KMS-11 (cell line): Measurements from ENCODE around the gene STK25.

Source experiments
- H2AFZ ChIP-seq: fragments of 200-600 bp; sonication (generic); 2 replicates; pipeline ENCODE4 v1.6.1; 2016; ENCODE audit warnings: antibody characterized with exemption, mixed run types, low read depth
- H3K27ac ChIP-seq: fragments of 200-600 bp; sonication (generic); 2 replicates; pipeline ENCODE4 v1.6.1; 2016; ENCODE audit warnings: mild to moderate bottlenecking, mixed run types
- H3K27me3 ChIP-seq: fragments of 200-600 bp; sonication (generic); 2 replicates; pipeline ENCODE4 v1.6.1; 2017; ENCODE audit warnings: mild to moderate bottlenecking, low read depth, mixed run types, moderate library complexity; ENCODE audit not compliant: insufficient read depth
- H3K36me3 ChIP-seq: fragments of 200-600 bp; sonication (generic); 2 replicates; pipeline ENCODE4 v1.6.1; 2017; ENCODE audit warnings: mild to moderate bottlenecking, mixed run types; ENCODE audit not compliant: insufficient read depth
- H3K4me1 ChIP-seq: fragments of 200-600 bp; sonication (generic); 2 replicates; pipeline ENCODE4 v1.6.1; 2016; ENCODE audit warnings: mild to moderate bottlenecking, low read depth, mixed run types; ENCODE audit not compliant: poor library complexity, severe bottlenecking
- H3K4me2 ChIP-seq: fragments of 200-600 bp; sonication (generic); 2 replicates; pipeline ENCODE4 v1.7.0; 2016; ENCODE audit warnings: mild to moderate bottlenecking, mixed run types
- H3K4me3 ChIP-seq: fragments of 200-600 bp; sonication (generic); IDR thresholded peaks from 2 replicates; pipeline ENCODE4 v1.6.1; 2017; ENCODE audit warnings: low read depth, low read length, mixed read lengths; ENCODE audit not compliant: insufficient read depth
- H3K79me2 ChIP-seq: fragments of 200-600 bp; sonication (generic); 2 replicates; pipeline ENCODE4 v1.6.1; 2016; ENCODE audit warnings: low read depth, mixed run types; ENCODE audit not compliant: insufficient read depth
- H3K9ac ChIP-seq: fragments of 200-600 bp; sonication (generic); 2 replicates; pipeline ENCODE4 v1.6.1; 2016; ENCODE audit warnings: mild to moderate bottlenecking, mixed run types
- H4K20me1 ChIP-seq: fragments of 200-600 bp; sonication (generic); 2 replicates; pipeline ENCODE4 v1.6.1; 2016; ENCODE audit warnings: mild to moderate bottlenecking, mixed run types; ENCODE audit not compliant: insufficient read depth
- TF ChIP-seq, protein P1 (sequence below): fragments of 200-600 bp; sonication (generic); conservative IDR thresholded peaks from 2 replicates; pipeline ENCODE4 v1.6.1; 2017; ENCODE audit warnings: low read depth, mild to moderate bottlenecking, antibody characterized with exemption, low read length, moderate library complexity, mixed read lengths

The STK25 gene

GRCh38 chr2:241503776-241504392 lies 4.5 kb downstream of the STK25 start:
- Histone ChIP-seq H3K36me3 (no peaks in the 10 kb centered on the region), H4K20me1 (no peaks in the 10 kb centered on the region), H3K9ac (no peak overlapping the region), H3K79me2 (peaks cover 12% of the 10 kb centered on the region; the same call in 1 of the 2 replicates), H3K27ac (no peak overlapping the region), H3K27me3 (no peaks in the 10 kb centered on the region), H3K4me1 (peaks cover 2% of the 10 kb centered on the region), H2AFZ (no peak overlapping the region), H3K4me2 (no peak overlapping the region), H3K4me3 (no peak overlapping the region)
- TF ChIP-seq, protein P1, sequence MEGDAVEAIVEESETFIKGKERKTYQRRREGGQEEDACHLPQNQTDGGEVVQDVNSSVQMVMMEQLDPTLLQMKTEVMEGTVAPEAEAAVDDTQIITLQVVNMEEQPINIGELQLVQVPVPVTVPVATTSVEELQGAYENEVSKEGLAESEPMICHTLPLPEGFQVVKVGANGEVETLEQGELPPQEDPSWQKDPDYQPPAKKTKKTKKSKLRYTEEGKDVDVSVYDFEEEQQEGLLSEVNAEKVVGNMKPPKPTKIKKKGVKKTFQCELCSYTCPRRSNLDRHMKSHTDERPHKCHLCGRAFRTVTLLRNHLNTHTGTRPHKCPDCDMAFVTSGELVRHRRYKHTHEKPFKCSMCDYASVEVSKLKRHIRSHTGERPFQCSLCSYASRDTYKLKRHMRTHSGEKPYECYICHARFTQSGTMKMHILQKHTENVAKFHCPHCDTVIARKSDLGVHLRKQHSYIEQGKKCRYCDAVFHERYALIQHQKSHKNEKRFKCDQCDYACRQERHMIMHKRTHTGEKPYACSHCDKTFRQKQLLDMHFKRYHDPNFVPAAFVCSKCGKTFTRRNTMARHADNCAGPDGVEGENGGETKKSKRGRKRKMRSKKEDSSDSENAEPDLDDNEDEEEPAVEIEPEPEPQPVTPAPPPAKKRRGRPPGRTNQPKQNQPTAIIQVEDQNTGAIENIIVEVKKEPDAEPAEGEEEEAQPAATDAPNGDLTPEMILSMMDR, result no peak

DNA sequence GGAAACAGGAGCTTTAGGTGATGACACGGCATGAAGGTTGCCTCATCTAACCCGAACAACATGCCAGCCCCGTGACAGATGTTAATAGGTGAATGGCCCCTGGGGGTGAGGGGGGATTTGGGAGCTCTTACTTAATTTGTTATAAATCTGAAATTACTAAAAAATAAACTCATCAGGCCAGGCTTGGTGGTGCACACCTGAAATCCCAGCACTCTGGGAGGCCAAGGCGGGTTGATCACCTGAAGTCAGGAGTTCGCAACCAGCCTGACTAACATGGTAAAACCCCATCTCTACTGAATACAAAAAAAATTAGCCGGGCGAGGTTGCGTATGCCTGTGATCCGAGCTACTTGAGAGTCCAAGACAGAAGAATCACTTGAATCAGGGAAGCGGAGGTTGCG lies 6.1 kb downstream of the STK25 start:
- Histone ChIP-seq H3K4me1 (no peaks in the 10 kb centered on the region), H3K27ac (no peak overlapping the region), H4K20me1 (no peaks in the 10 kb centered on the region), H2AFZ (no peak overlapping the region), H3K9ac (no peak overlapping the region), H3K4me3 (no peak overlapping the region), H3K4me2 (no peak overlapping the region), H3K79me2 (peaks cover 5% of the 10 kb centered on the region; the same call in 1 of the 2 replicates), H3K36me3 (no peaks in the 10 kb centered on the region), H3K27me3 (no peaks in the 10 kb centered on the region)
- TF ChIP-seq, protein P1, result no peak

- Histone ChIP-seq H4K20me1 (no peaks in the 10 kb centered on the region), H3K36me3 (no peaks in the 10 kb centered on the region), H3K27ac (no peak overlapping the region), H3K9ac (no peak overlapping the region), H3K4me3 (no peak overlapping the region), H3K4me2 (no peak overlapping the region), H3K4me1 (no peaks in the 10 kb centered on the region), H3K79me2 (no peaks in the 10 kb centered on the region), H2AFZ (no peak overlapping the region), H3K27me3 (no peaks in the 10 kb centered on the region)
- TF ChIP-seq, protein P1, result no peak
Observed at GRCh38 chr2:241501551-241501950, 6.8 kb downstream of the STK25 start.

GRCh38 chr2:241501099-241501541 lies 7.3 kb downstream of the STK25 start:
- no peak overlapping the region for H2AFZ ChIP-seq
- H3K79me2 ChIP-seq, result no peaks in the 10 kb centered on the region
- TF ChIP-seq, protein P1, result no peak
- no peak overlapping the region for H3K4me3 ChIP-seq
- no peaks in the 10 kb centered on the region for H3K36me3 ChIP-seq
- H3K27ac ChIP-seq, result no peak overlapping the region
- no peaks in the 10 kb centered on the region for H4K20me1 ChIP-seq
- H3K4me2 ChIP-seq, result no peak overlapping the region
- H3K4me1 ChIP-seq, result no peaks in the 10 kb centered on the region
- no peak overlapping the region for H3K9ac ChIP-seq
- no peaks in the 10 kb centered on the region for H3K27me3 ChIP-seq
